ENCODE data around the gene MTARC1.

DNA sequence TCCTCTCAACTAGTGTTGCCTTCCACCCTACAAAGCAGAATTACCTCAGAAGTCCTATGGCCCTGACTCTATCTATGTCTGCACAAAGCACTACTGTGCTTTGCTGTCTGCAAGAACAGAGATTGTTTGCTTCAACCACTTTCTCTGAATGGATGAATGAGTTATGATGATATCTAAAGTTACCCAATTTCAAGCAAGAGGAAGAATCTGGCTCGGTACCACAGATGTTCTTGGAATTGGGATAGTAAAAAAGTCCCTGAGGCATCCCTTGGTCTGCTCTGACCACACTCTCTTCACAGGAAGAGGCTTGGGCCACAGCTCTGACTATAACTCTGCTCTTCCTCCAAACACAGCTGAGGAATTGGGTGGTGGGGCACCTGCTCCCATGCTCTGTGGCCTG is 31.2 kb downstream of the MTARC1 start:
- TF ChIP-seq, protein P1, sequence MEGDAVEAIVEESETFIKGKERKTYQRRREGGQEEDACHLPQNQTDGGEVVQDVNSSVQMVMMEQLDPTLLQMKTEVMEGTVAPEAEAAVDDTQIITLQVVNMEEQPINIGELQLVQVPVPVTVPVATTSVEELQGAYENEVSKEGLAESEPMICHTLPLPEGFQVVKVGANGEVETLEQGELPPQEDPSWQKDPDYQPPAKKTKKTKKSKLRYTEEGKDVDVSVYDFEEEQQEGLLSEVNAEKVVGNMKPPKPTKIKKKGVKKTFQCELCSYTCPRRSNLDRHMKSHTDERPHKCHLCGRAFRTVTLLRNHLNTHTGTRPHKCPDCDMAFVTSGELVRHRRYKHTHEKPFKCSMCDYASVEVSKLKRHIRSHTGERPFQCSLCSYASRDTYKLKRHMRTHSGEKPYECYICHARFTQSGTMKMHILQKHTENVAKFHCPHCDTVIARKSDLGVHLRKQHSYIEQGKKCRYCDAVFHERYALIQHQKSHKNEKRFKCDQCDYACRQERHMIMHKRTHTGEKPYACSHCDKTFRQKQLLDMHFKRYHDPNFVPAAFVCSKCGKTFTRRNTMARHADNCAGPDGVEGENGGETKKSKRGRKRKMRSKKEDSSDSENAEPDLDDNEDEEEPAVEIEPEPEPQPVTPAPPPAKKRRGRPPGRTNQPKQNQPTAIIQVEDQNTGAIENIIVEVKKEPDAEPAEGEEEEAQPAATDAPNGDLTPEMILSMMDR (conservative IDR thresholded peaks at IDR 0.05; ENCODE audit: low read length), result no peak
- no peak for TF ChIP-seq EZH2phosphoT487 (IDR thresholded peaks at IDR 0.05; ENCODE audit: borderline replicate concordance, low read depth, low read length)
